ENCODE measurements around the gene KCTD10. TPM values are rescaled to one million over a fixed set of nuclear protein-coding genes. Genes with fewer than 3 reads are reported as not detected.

KCTD10 gene
- total RNA-seq, 4 donors from 2014 or later = 90.7 to 115 (median 104) TPM

DNA sequence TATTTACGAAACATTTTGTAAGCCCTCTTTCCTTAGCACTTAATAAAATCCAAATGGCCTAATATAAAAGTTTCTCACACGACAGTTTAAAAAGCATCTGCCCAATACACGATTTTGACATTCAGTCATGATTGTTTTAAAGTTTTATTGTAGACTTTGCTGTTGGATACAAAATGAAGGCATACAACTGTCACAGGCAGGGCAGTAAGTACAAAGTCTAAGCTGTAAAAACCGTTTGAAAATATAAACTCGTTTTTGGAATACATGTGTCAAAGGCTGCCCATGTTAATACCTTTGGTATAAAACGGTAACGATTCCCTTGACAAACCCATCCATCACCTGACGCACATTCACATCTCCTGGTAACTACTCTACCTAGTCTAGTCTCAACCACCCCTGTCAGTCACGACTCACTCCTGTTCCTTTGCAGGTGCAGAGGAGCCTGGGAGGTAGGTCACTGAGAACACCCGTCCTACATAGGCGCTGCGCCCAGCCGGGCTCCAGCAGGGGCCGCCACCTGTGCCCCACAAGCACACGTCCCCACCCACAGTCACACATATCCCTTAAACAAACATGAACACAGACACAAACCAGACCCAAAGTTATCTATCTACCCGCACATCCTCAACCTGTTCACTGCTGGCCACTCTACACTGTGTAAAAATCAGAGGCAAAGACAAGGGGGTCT is 27.1 kb downstream of the KCTD10 start:
- no peak overlapping the region for H3K4me3 ChIP-seq
- no peak for TF ChIP-seq EP300 (IDR thresholded peaks at IDR 0.05)
- TF ChIP-seq, protein P1, sequence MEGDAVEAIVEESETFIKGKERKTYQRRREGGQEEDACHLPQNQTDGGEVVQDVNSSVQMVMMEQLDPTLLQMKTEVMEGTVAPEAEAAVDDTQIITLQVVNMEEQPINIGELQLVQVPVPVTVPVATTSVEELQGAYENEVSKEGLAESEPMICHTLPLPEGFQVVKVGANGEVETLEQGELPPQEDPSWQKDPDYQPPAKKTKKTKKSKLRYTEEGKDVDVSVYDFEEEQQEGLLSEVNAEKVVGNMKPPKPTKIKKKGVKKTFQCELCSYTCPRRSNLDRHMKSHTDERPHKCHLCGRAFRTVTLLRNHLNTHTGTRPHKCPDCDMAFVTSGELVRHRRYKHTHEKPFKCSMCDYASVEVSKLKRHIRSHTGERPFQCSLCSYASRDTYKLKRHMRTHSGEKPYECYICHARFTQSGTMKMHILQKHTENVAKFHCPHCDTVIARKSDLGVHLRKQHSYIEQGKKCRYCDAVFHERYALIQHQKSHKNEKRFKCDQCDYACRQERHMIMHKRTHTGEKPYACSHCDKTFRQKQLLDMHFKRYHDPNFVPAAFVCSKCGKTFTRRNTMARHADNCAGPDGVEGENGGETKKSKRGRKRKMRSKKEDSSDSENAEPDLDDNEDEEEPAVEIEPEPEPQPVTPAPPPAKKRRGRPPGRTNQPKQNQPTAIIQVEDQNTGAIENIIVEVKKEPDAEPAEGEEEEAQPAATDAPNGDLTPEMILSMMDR (IDR thresholded peaks at IDR 0.05) = peak in 2 of 3 experiments; percentile 27 to 30
- H3K9me3 ChIP-seq = no peaks in the 10 kb centered on the region
- H3K27ac ChIP-seq (replicated peaks in 1 of 4) = peak overlapping the region; percentile 22 to 68 (median 48)
- DNase-seq (ENCODE audit: extremely low spot score) = no peak
- intact Hi-C loops (cut with DNase I) = no loop called here
- H3K4me1 ChIP-seq = peaks cover 3 to 70% (median 40%) of the 10 kb centered on the region in 4 donors
- no peaks in the 10 kb centered on the region for H3K27me3 ChIP-seq
- 45% methylated on average over 16 of the region's 16 CpGs for WGBS
- H3K36me3 ChIP-seq = peaks cover 39 to 93% (median 79%) of the 10 kb centered on the region in 4 donors

DNA sequence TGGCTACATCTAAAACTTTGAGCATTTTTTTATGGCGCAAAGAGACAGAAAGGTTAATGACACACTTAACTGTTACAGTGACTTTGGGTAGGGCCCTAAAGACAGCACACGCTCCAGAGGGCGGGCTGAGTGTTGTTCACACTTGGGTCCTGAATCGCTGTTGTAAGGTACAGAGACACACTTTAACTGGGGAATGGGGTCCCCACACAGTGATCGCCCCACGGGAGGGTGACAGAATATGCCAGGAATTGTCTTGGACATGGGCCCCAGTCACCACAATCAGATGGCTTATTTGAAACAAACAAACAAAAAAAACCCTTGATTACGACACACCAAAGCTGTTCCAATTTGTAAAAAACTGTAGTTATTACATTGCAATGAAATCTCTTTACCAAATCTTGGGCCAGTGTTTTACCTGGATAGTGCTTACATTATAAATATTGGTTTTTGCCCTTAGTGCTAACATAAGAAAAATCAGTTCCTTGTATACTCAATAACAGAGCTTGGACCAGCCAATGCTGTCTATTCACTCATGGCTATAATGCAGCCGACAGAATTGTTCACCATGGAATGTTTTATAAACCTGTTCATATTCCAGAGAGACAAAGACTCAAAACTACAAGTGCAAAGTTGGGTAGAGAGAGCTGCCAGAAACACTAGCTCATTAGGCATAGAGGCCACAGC is 28.3 kb downstream of the KCTD10 start:
- no peak overlapping the region for H3K4me3 ChIP-seq
- peaks cover 33 to 93% (median 75%) of the 10 kb centered on the region in 4 donors for H3K36me3 ChIP-seq
- no peaks in the 10 kb centered on the region for H3K9me3 ChIP-seq
- H3K4me1 ChIP-seq = peaks cover 3 to 60% (median 36%) of the 10 kb centered on the region in 4 donors
- no peak for TF ChIP-seq POLR2A (IDR thresholded peaks at IDR 0.05; ENCODE audit: low read depth)
- TF ChIP-seq, protein P1 (IDR thresholded peaks at IDR 0.05) = no peak
- TF ChIP-seq EP300 (IDR thresholded peaks at IDR 0.05) = no peak
- no peak for TF ChIP-seq POLR2AphosphoS5 (IDR thresholded peaks at IDR 0.05)
- WGBS = 89% methylated on average over 8 of the region's 8 CpGs
- H3K27me3 ChIP-seq = no peaks in the 10 kb centered on the region
- H3K27ac ChIP-seq (replicated peaks in 1 of 4) = peak overlapping the region in 3 of 4 donors; percentile 31 to 68 (median 66)
- no peak for DNase-seq (ENCODE audit: extremely low spot score)
- intact Hi-C loops (cut with DNase I) = no loop called here

DNA sequence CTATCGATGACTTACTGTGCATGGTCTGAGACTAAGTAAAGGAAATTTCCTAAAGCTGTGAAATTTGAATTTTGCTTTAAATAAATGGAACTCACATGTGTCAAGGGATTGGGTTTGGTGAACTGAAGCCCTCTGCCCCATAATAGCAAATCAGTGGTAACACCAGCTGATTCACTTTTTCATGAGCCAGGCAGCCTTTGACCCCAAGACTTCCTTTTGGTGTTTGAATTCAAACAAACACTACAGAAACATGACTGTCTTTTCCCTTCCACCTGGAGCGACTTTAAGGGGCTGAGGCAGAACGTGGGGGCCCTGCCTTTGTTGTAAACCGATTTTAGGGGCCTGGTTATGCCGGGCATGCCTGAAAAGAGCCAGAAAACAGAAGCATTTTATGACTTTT is 28.8 kb downstream of the KCTD10 start:
- H3K27ac ChIP-seq (replicated peaks in 1 of 4) = peak overlapping the region in 2 of 4 donors; percentile 17 to 66
- H3K4me1 ChIP-seq = peaks cover 3 to 57% (median 36%) of the 10 kb centered on the region in 4 donors
- no peak for TF ChIP-seq EP300 (IDR thresholded peaks at IDR 0.05)
- no peak for TF ChIP-seq POLR2A (IDR thresholded peaks at IDR 0.05; ENCODE audit: low read depth)
- intact Hi-C loops (cut with DNase I) = no loop called here
- H3K36me3 ChIP-seq = peaks cover 28 to 93% (median 71%) of the 10 kb centered on the region in 4 donors
- no peaks in the 10 kb centered on the region for H3K27me3 ChIP-seq
- H3K4me3 ChIP-seq = no peak overlapping the region
- WGBS = 70% methylated on average over 5 of the region's 5 CpGs
- no peaks in the 10 kb centered on the region for H3K9me3 ChIP-seq
- no peak for DNase-seq (ENCODE audit: extremely low spot score)

DNA sequence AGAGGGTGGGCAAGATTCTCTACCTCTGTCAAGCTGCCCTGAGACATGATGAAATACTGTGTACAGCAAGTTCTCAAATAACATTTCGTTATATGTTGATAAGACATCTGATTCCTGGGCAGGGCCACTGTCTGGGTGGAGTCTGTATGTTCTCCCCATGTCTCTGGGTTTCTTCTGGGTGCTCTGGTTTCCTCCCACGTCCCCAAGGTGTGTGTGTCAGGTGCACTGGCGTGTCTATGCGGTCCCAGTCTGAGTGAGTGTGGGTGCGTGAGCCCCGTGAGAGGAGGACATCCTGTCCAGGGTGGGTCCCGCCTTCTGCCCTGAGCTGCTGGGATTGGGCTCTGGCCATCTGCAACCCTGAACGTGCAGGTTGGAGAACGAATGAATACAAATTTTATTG is 29.6 kb downstream of the KCTD10 start:
- H3K27ac ChIP-seq (replicated peaks in 1 of 4) = no peak overlapping the region
- H3K4me3 ChIP-seq = no peak overlapping the region
- H3K9me3 ChIP-seq = no peaks in the 10 kb centered on the region
- DNase-seq (ENCODE audit: extremely low spot score) = no peak
- TF ChIP-seq EP300 (IDR thresholded peaks at IDR 0.05) = no peak
- TF ChIP-seq, protein P1 (IDR thresholded peaks at IDR 0.05) = no peak
- no peak for TF ChIP-seq POLR2A (IDR thresholded peaks at IDR 0.05; ENCODE audit: low read depth)
- TF ChIP-seq POLR2AphosphoS5 (IDR thresholded peaks at IDR 0.05) = no peak
- intact Hi-C loops (cut with DNase I) = no loop called here
- peaks cover 21 to 87% (median 65%) of the 10 kb centered on the region in 4 donors for H3K36me3 ChIP-seq
- H3K4me1 ChIP-seq = peaks cover 3 to 50% (median 32%) of the 10 kb centered on the region in 4 donors
- WGBS = 91% methylated on average over 8 of the region's 9 CpGs
- no peaks in the 10 kb centered on the region for H3K27me3 ChIP-seq

DNA sequence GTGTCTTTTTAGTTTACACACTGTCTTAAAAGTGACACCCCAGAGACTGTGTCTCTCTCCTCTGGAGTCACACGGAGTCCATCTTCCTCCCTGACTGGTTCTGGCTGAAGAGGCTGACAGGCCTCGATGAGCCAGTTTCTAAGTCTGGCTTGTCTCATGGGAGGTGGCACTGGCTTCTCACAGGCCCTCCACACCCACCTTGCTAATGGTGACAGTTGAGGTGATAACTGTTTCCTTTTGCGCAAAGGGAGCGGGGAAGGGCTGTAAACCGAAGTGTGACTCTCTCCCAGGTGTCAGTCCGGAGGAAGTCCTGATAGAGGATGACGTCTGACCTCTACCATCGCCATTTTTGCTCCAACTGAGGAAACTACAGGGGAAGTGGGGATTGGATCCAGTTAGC is 30.2 kb downstream of the KCTD10 start:
- peaks cover 18 to 87% (median 64%) of the 10 kb centered on the region in 4 donors for H3K36me3 ChIP-seq
- DNase-seq (ENCODE audit: extremely low spot score) = no peak
- no peak overlapping the region for H3K4me3 ChIP-seq
- TF ChIP-seq, protein P1 (IDR thresholded peaks at IDR 0.05) = no peak
- TF ChIP-seq POLR2A (IDR thresholded peaks at IDR 0.05; ENCODE audit: low read depth) (no peak), EP300 (IDR thresholded peaks at IDR 0.05) (no peak), POLR2AphosphoS5 (IDR thresholded peaks at IDR 0.05) (no peak)
- H3K4me1 ChIP-seq = peaks cover 3 to 43% (median 25%) of the 10 kb centered on the region in 4 donors
- H3K27me3 ChIP-seq = no peaks in the 10 kb centered on the region
- WGBS = 81% methylated on average over 8 of the region's 8 CpGs
- intact Hi-C loops (cut with DNase I) = no loop called here
- no peaks in the 10 kb centered on the region for H3K9me3 ChIP-seq
- no peak overlapping the region for H3K27ac ChIP-seq (replicated peaks in 1 of 4)
